Measurements from ENCODE around the gene TAPT1. TPM values are rescaled to one million over a fixed set of nuclear protein-coding genes. Genes with fewer than 3 reads are reported as not detected.

The TAPT1 gene
- total and polyA plus RNA-seq, 9 of the 15 experiments (the other 6 are each of a cell fraction or from before 2014, with no cell fraction given): 1.6 to 36.7 (median 20.7) TPM

DNA sequence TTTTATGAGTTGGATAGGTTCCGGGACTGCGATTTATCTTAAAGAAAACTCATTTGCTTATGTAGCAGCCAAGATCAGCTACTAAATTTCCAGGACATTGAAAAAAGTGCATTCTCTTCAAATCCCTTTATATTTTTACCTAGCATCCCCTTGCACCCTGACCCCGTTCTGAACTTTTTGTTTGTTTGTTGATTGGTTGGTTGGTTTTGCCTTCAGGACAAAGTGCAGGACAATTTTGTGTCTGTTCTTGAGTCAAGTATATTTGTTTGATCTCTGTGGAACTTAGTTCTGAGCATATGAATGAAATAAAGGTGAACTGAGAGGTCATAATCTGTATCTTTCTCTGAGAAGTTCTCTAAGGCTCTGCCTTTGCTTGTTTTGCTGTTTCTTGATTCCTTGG is 12.8 kb upstream of the TAPT1 start:
- ATAC-seq (no peak), FAIRE-seq (no peak), DNase-seq (ENCODE audit: extremely low read depth in 1 of 4, low spot score in 3 of 4) (no peak)
- no peaks in the 10 kb centered on the region for H3K36me3 ChIP-seq (ENCODE audit: control insufficient read depth, insufficient read depth, low read length)
- no peak overlapping the region for H3K9ac ChIP-seq (ENCODE audit: insufficient read depth in 1 of 2, low read depth in 2 of 2, low read length in 2 of 2)
- H3K4me2 ChIP-seq (ENCODE audit: insufficient read depth, low read length): no peak overlapping the region
- no peak overlapping the region for H2AFZ ChIP-seq (ENCODE audit: low read depth, low read length)
- no peaks in the 10 kb centered on the region for H3K9me1 ChIP-seq (ENCODE audit: control insufficient read depth, insufficient read depth, low read length)
- TF ChIP-seq, protein P1, sequence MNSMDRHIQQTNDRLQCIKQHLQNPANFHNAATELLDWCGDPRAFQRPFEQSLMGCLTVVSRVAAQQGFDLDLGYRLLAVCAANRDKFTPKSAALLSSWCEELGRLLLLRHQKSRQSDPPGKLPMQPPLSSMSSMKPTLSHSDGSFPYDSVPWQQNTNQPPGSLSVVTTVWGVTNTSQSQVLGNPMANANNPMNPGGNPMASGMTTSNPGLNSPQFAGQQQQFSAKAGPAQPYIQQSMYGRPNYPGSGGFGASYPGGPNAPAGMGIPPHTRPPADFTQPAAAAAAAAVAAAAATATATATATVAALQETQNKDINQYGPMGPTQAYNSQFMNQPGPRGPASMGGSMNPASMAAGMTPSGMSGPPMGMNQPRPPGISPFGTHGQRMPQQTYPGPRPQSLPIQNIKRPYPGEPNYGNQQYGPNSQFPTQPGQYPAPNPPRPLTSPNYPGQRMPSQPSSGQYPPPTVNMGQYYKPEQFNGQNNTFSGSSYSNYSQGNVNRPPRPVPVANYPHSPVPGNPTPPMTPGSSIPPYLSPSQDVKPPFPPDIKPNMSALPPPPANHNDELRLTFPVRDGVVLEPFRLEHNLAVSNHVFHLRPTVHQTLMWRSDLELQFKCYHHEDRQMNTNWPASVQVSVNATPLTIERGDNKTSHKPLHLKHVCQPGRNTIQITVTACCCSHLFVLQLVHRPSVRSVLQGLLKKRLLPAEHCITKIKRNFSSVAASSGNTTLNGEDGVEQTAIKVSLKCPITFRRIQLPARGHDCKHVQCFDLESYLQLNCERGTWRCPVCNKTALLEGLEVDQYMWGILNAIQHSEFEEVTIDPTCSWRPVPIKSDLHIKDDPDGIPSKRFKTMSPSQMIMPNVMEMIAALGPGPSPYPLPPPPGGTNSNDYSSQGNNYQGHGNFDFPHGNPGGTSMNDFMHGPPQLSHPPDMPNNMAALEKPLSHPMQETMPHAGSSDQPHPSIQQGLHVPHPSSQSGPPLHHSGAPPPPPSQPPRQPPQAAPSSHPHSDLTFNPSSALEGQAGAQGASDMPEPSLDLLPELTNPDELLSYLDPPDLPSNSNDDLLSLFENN (IDR thresholded peaks at IDR 0.05; ENCODE audit: low read depth in 2 of 2, low read length in 2 of 2): no peak
- TF ChIP-seq MYBL2 (IDR thresholded peaks at IDR 0.05; ENCODE audit: low read depth) (no peak), MYBL2 (CRISPR knock-in tag; IDR thresholded peaks at IDR 0.05; ENCODE audit: borderline replicate concordance) (no peak), ZKSCAN8 (CRISPR knock-in tag; IDR thresholded peaks at IDR 0.05) (no peak), BACH1 (tag; IDR thresholded peaks at IDR 0.05) (no peak), NEUROD1 (IDR thresholded peaks at IDR 0.05; ENCODE audit: borderline replicate concordance, low read depth, low read length, partially characterized antibody) (no peak), ZNF644 (tag; IDR thresholded peaks at IDR 0.05; ENCODE audit: low read depth) (no peak), JUN (IDR thresholded peaks at IDR 0.05; ENCODE audit: borderline replicate concordance, low read depth, low read length) (no peak), JUN (CRISPR knock-in tag; IDR thresholded peaks at IDR 0.05; ENCODE audit: borderline replicate concordance) (no peak), ELF2 (CRISPR knock-in tag; IDR thresholded peaks at IDR 0.05) (no peak), ZNF79 (CRISPR knock-in tag; IDR thresholded peaks at IDR 0.05; ENCODE audit: low read depth) (no peak)
- H3K79me2 ChIP-seq (ENCODE audit: control insufficient read depth, insufficient read depth, low read length): no peaks in the 10 kb centered on the region
- H4K20me1 ChIP-seq (replicated peaks; ENCODE audit: control insufficient read depth, insufficient read depth, low read length): no peaks in the 10 kb centered on the region
- POLR2A ChIA-PET: interaction anchor here (0.6 kb wide), 1 partner anchor 9 kb away, joined by 3 read pairs; no protein-coding TSS in a partner anchor
- no peaks in the 10 kb centered on the region for H3K27me3 ChIP-seq (ENCODE audit: control insufficient read depth in 2 of 2, insufficient read depth in 2 of 2, low read length in 2 of 2)
- 59% methylated on average over 3 of the region's 3 CpGs for WGBS (ENCODE audit: insufficient coverage, low coverage, missing lambda C conversion rate)
- no peak overlapping the region for H3K4me3 ChIP-seq
- CTCF ChIA-PET (ENCODE audit: low intra/inter-chr PET ratio): no interaction called here
- no peaks in the 10 kb centered on the region for H3K9me3 ChIP-seq (replicated peaks; ENCODE audit: control insufficient read depth, insufficient read depth, low read depth, low read length)
- in situ Hi-C loops (cut with MboI): loop anchor here (25.0 kb wide), 1 partner anchor 752 kb away; no protein-coding TSS in a partner anchor
- intact Hi-C loops (cut with micrococcal nuclease): no loop called here
- H3K4me1 ChIP-seq (replicated peaks in 1 of 2; ENCODE audit: control insufficient read depth in 2 of 2, insufficient read depth in 2 of 2, low read length in 2 of 2): no peaks in the 10 kb centered on the region; a peak in 3 of 5 replicates
- BruUV-seq (replicated peaks): no TSS peak
- no peak overlapping the region for H3K27ac ChIP-seq (ENCODE audit: extremely low read depth, low read depth, low read length)

Measured in K562 (cell line).